Esophagus squamous epithelium (tissue), 4 donors: ENCODE measurements around the gene ETV3.

Experiments
- POLR2A ChIP-seq, 4 donors: fragments of 450-650 bp; IDR thresholded peaks; one replicate each; pipeline ENCODE4 v1.6.1; 2017; ENCODE audit warnings: antibody characterized with exemption in 4 of 4, mild to moderate bottlenecking in 4 of 4, moderate library complexity in 3 of 4
- TF ChIP-seq, protein P1 (sequence below), 6 experiments: fragments of 450-650 bp in 4 of 6; fragments of 200-600 bp in 2 of 6; sonication (generic) in 2 of 6; IDR thresholded peaks; one replicate each; pipeline ENCODE4 v1.5.1; 2016 to 2019; ENCODE audit warnings: antibody characterized with exemption in 6 of 6, mild to moderate bottlenecking in 4 of 6, moderate library complexity in 4 of 6

GRCh38 chr1:157140063-157140588 is 1.9 kb upstream of the ETV3 start:
- TF ChIP-seq, protein P1, sequence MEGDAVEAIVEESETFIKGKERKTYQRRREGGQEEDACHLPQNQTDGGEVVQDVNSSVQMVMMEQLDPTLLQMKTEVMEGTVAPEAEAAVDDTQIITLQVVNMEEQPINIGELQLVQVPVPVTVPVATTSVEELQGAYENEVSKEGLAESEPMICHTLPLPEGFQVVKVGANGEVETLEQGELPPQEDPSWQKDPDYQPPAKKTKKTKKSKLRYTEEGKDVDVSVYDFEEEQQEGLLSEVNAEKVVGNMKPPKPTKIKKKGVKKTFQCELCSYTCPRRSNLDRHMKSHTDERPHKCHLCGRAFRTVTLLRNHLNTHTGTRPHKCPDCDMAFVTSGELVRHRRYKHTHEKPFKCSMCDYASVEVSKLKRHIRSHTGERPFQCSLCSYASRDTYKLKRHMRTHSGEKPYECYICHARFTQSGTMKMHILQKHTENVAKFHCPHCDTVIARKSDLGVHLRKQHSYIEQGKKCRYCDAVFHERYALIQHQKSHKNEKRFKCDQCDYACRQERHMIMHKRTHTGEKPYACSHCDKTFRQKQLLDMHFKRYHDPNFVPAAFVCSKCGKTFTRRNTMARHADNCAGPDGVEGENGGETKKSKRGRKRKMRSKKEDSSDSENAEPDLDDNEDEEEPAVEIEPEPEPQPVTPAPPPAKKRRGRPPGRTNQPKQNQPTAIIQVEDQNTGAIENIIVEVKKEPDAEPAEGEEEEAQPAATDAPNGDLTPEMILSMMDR (IDR thresholded peaks at IDR 0.05) = no peak
- no peak for TF ChIP-seq POLR2A (IDR thresholded peaks at IDR 0.05)
